Prostate gland (tissue), 2 donors: ENCODE results near the gene KCNIP3. TPM values are rescaled to one million over a fixed set of nuclear protein-coding genes. Genes with fewer than 3 reads are reported as not detected.

Experiments
- DNase-seq: peaks from one replicate; pipeline ENCODE4 v3.0.0-alpha.2; 2019; ENCODE audit warnings: low spot score
- H3K27ac ChIP-seq, 2 donors: fragments of 200-600 bp; sonication (generic); 2 replicates each; pipeline ENCODE4 v1.5.1; 2017 to 2019
- H3K27me3 ChIP-seq: fragments of 200-600 bp; sonication (generic); replicated peaks from 2 replicates; pipeline ENCODE4 v1.5.1; 2019; ENCODE audit not compliant: insufficient read depth
- H3K36me3 ChIP-seq, 2 donors: fragments of 200-600 bp; sonication (generic); 1 replicate in 1 of 2; 2 replicates in 1 of 2; pipeline versions ENCODE4 v1.5.1 to v1.8.1; 2017 to 2019
- H3K4me1 ChIP-seq: fragments of 200-600 bp; sonication (generic); replicated peaks from 2 replicates; pipeline ENCODE4 v1.5.1; 2019
- H3K4me3 ChIP-seq, 2 donors: fragments of 200-600 bp; sonication (generic); 2 replicates each; pipeline ENCODE4 v1.5.1; 2017 to 2019
- H3K9me3 ChIP-seq: fragments of 200-600 bp; sonication (generic); 2 replicates; pipeline ENCODE4 v1.5.1; 2017
- CTCF ChIP-seq, 4 experiments: fragments of 200-600 bp in 2 of 4; fragments of 450-650 bp in 2 of 4; sonication (generic) in 2 of 4; IDR thresholded peaks; 1 replicate in 3 of 4; 2 replicates in 1 of 4; pipeline ENCODE4 v1.5.1; 2016 to 2019; ENCODE audit warnings: antibody characterized with exemption in 4 of 4, mild to moderate bottlenecking in 2 of 4, moderate library complexity in 2 of 4
- POLR2A ChIP-seq: fragments of 450-650 bp; IDR thresholded peaks from one replicate; pipeline ENCODE4 v1.6.1; 2016; ENCODE audit warnings: antibody characterized with exemption, mild to moderate bottlenecking
- POLR2AphosphoS5 ChIP-seq: sonication (generic); formaldehyde crosslinking; IDR thresholded peaks from one replicate; pipeline ENCODE4 v1.6.1; 2017; ENCODE audit warnings: antibody characterized with exemption
- WGBS: methylation state at CpG from one replicate; pipeline ENCODE4 v1.1.5; 2018; 5-methylcytosine and 5-hydroxymethylcytosine counted together
- intact Hi-C: fragments of 100-400 bp; cut with DNase I; formaldehyde crosslinking; loops from one replicate; pipeline ENCODE4 v1.14.2; 2022
- total RNA-seq, 2 donors: library from RNA; depleted of rRNA; stranded (reverse); fragments of >200 nt; gene quantifications; one replicate each; pipeline ENCODE4 v1.1.0, GENCODE V29; 2016

KCNIP3 gene
- total RNA-seq, 2 donors from 2014 or later, result 5.1 to 63.8 TPM

GRCh38 chr2:95287336-95287735 is 9.8 kb upstream of the KCNIP3 start:
- WGBS, result 82% methylated on average over 7 of the region's 8 CpGs
- TF ChIP-seq POLR2AphosphoS5 (no peak), CTCF (IDR thresholded peaks at IDR 0.05) (no peak)
- intact Hi-C loops, result no loop called here
- no peak overlapping the region for H3K4me3 ChIP-seq
- H3K9me3 ChIP-seq, result no peaks in the 10 kb centered on the region
- H3K4me1 ChIP-seq, result no peaks in the 10 kb centered on the region
- H3K36me3 ChIP-seq, result no peaks in the 10 kb centered on the region
- no peak overlapping the region for H3K27ac ChIP-seq
- no peaks in the 10 kb centered on the region for H3K27me3 ChIP-seq
- DNase-seq, result no peak

- no peaks in the 10 kb centered on the region for H3K27me3 ChIP-seq
- no peaks in the 10 kb centered on the region for H3K4me1 ChIP-seq
- no peak for TF ChIP-seq POLR2A
- TF ChIP-seq CTCF (IDR thresholded peaks at IDR 0.05), result no peak
- TF ChIP-seq POLR2AphosphoS5, result no peak
- no peak overlapping the region for H3K4me3 ChIP-seq
- no peak for DNase-seq
- H3K36me3 ChIP-seq, result no peaks in the 10 kb centered on the region
- WGBS, result 84% methylated on average over 4 of the region's 5 CpGs
- no peaks in the 10 kb centered on the region for H3K9me3 ChIP-seq
- H3K27ac ChIP-seq, result no peak overlapping the region
- intact Hi-C loops, result no loop called here
Measured at GRCh38 chr2:95287806-95288205, 9.3 kb upstream of the KCNIP3 start.

- DNase-seq, result no peak
- Histone ChIP-seq H3K4me3 (no peak overlapping the region), H3K27ac (no peak overlapping the region), H3K27me3 (no peaks in the 10 kb centered on the region), H3K9me3 (no peaks in the 10 kb centered on the region), H3K36me3 (no peaks in the 10 kb centered on the region), H3K4me1 (no peaks in the 10 kb centered on the region)
- intact Hi-C loops, result no loop called here
- WGBS, result 73% methylated on average over 7 of the region's 7 CpGs
- TF ChIP-seq POLR2A (no peak), CTCF (IDR thresholded peaks at IDR 0.05) (no peak), POLR2AphosphoS5 (no peak)
Measured at GRCh38 chr2:95289253-95289652, 7.9 kb upstream of the KCNIP3 start.

GRCh38 chr2:95291222-95291621 is 5.9 kb upstream of the KCNIP3 start:
- intact Hi-C loops, result no loop called here

More at GRCh38 chr2:95291222-95291621, 5.9 kb upstream of the KCNIP3 start:
- Histone ChIP-seq H3K27ac (no peak overlapping the region), H3K4me3 (no peak overlapping the region), H3K27me3 (no peaks in the 10 kb centered on the region), H3K4me1 (no peaks in the 10 kb centered on the region), H3K36me3 (no peaks in the 10 kb centered on the region), H3K9me3 (no peaks in the 10 kb centered on the region)
- TF ChIP-seq POLR2AphosphoS5 (no peak), CTCF (IDR thresholded peaks at IDR 0.05) (no peak), POLR2A (no peak)
- DNase-seq, result no peak
